H54 (cell line): ENCODE results near the gene TSPO.
A peak's percentile ranks its signal among the peaks of the same experiment; 100 is the strongest.
"Not testable (repeated sequence)": the region's sequence is repeated elsewhere in the genome, so short reads cannot be mapped to it uniquely, and the experiment has no call there.

Experiments used
- DNase-seq: peaks from one replicate; pipeline ENCODE4 v3.0.0; 2011; ENCODE audit warnings: low spot score, mixed read lengths; ENCODE audit not compliant: insufficient read length
- FAIRE-seq: peaks from 3 replicates; lab custom pipeline; 2011; peaks lifted over from hg19 to GRCh38; lab: Jason Lieb, UNC
- POLR2A ChIP-seq: IDR thresholded peaks from 2 replicates; pipeline ENCODE4 v1.6.1; 2011; ENCODE audit warnings: low read depth, mild to moderate bottlenecking, low read length

TSPO gene

DNA sequence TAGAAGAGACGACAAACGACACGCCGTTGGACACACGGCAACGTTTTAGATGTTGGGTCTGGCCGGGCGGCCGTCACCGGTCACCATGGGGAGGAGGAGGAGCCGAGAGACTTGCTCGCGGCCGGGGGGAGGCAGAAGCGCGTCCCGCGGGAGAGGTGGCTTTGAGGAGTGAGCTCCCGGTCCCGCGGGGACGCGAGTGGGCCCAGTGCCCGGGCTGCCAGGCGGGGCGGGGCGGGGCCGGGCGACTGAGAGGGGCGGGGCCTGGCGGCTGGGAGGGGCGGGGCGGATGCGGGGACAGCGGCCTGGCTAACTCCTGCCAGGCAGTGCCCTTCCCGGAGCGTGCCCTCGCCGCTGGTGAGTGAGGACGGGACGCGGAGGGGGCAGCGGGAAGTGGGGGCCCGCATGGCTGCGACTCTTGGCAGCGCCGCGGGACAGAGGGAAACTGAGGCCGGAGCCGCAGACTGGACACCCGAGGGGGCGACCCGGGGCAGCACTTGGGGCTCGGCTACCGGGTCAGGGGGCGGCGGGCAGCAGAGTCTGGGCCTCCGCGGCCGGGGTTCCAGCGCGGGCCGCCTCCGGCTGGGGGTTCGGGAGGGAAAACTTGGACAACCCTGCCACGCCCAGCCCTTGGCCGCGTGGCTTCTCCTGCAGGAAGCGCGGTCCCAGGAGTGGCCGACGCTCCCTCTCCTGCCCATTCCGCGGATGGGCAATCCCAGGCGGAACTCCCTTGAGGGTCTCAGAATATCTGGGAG, at the start of gene TSPO:
Gene TSPO, plus strand, starts transcription at position 309 of the 752 bp plus-strand sequence. CDS start 7,680 bp downstream, outside the sequence.
- peak; percentile 73 for TF ChIP-seq POLR2A
- FAIRE-seq (no peak), DNase-seq (peak; percentile 54)

GRCh38 chr22:43104056-43104625, 47.2 kb upstream of the TSPO start:
- not testable (repeated sequence) for FAIRE-seq, DNase-seq

GRCh38 chr22:43104950-43105349, 46.4 kb upstream of the TSPO start:
- DNase-seq, FAIRE-seq: not testable (repeated sequence)

DNA sequence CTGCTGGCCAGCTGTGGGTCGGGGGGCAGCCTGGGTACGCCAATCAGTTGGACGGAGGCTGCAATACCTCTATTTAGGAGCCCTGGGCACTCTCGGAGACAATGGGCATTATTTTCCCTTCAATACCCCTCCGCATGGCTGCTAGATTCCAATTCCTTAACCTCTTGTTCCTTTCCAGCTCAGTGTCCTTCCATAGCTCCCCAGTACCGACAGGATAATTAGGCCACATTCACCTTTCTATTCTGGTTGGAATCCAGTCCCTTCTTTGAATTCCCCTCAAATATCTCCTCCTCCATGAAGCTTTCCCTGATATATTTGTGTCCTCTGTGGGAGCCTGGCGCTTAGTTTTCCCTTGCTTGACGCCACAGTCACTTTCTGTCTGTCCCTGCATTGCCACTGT, 45.1 kb upstream of the TSPO start:
- TF ChIP-seq POLR2A, result no peak
- DNase-seq, result no peak

DNA sequence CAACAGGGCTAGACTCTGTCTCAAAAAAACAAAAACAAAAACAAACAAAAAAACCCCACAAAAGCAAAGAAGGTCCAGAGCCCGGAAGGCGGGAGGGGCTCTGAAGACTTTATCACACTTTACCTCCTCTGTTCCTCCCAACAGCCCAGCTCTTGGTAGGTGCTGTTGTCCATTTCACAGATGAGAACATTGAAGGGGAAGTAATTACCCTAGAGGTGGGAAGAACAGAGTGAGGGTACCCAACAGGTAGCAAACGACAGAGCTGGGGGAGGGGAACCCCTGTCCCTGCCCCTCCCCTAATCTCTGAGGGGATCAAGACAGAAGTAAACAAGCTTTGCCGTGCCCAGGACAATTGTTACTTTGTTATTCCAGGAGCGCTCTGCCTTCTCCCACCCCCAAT, 41.8 kb upstream of the TSPO start:
- no peak for TF ChIP-seq POLR2A
- DNase-seq (no peak), FAIRE-seq (no peak)

More for the DNA sequence above, 45.1 kb upstream of the TSPO start:
- FAIRE-seq, result no peak

DNA sequence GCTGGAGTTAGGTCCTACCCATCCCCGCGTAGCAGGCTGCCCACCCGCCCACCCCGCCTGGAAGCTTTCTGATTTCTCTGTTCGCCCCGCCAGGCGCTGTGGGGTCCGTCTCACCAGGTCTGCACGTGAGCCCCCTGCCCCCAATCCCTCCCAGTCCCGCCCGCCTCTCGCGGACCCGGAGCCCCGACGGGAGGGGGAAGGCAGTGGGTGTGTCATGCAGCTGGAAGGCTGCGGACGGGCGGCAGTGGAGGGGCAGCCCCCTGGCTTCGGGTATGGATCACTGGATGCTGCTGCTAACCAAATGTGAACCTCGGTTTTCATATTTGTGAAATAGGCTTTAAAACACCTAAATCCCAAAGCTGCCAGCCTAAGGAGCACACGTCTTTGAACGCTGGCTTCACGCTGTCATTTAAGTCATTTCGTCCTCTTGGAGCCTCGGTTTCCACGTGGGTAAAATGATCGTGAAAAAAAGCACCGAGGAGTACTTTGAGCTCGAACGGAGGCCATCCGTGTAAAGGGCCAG, 41.4 kb upstream of the TSPO start:
- DNase-seq, result no peak
- no peak for FAIRE-seq
- no peak for TF ChIP-seq POLR2A

DNA sequence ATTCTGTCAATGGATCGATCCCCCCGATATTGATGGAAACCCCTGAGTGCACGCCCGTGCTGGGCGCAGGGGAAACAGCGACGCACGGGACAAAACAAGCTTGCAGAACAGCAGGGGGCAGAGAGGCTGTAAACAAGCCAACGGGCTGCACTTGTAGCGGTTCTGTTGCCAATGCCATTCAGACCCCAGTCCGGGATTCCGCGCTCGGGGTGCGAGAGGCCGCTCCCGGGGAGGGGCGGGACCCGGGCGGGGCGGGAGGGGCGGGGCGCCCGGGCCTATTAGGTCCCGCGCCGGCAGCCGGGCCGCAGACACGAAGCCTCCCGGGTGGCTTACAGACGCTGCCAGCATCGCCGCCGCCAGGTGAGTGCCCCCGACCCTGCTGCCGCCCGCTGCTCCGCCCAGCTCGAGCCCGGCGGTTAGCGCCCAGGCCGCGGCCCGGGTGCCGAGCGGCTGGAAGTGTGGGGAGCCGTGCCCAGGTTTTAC, 40.9 kb upstream of the TSPO start, which contains the start of gene BIK:
Gene BIK, plus strand, starts transcription at position 307 of the 483 bp plus-strand sequence. CDS start 13,273 bp downstream, outside the sequence.
- no peak for TF ChIP-seq POLR2A
- DNase-seq, result no peak
- FAIRE-seq, result no peak

DNA sequence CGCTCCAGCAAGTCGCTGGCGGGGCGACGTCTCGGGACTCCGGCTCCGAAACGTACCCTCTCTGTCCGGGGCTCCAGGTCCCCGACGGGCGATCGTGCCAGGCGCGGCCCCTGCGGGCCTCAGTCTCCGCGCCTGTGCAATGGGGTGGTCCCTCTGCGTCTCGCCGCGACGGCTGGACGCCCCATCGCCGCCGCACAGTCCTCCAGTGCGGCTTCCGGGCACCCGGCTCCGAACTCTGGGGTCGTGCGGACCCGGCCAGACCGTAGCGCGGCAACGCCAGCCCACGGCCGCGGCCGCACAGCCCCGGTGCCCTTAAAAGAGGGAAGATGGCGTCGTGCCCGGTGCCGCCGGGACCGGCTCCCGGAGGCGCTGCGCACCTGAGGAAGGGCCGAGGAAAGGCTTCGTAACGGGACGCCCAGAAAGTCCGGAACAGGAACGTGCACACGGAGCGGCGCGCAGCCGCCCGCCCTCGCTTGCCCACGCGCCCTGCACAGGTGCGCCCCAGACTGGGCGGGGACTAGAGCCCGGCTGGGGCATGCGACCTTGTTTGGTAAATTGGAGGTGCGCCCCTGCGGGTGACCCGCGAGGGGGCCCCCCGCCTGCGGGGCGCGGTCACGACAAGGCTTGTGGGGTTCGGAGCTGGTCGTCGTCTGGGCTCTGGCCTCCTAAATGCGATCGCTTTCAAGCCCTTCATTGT, 40.3 kb upstream of the TSPO start:
- no peak for TF ChIP-seq POLR2A
- DNase-seq (no peak), FAIRE-seq (no peak)

GRCh38 chr22:43113526-43114251, 37.7 kb upstream of the TSPO start:
- DNase-seq (no peak), FAIRE-seq (no peak)
- no peak for TF ChIP-seq POLR2A

- no peak for DNase-seq
- TF ChIP-seq POLR2A, result no peak
- no peak for FAIRE-seq
These were observed 36.4 kb upstream of the TSPO start for GRCh38 chr22:43114958-43115357.

GRCh38 chr22:43116932-43117331, 34.4 kb upstream of the TSPO start:
- DNase-seq, result no peak
- TF ChIP-seq POLR2A, result no peak
- FAIRE-seq, result no peak

DNA sequence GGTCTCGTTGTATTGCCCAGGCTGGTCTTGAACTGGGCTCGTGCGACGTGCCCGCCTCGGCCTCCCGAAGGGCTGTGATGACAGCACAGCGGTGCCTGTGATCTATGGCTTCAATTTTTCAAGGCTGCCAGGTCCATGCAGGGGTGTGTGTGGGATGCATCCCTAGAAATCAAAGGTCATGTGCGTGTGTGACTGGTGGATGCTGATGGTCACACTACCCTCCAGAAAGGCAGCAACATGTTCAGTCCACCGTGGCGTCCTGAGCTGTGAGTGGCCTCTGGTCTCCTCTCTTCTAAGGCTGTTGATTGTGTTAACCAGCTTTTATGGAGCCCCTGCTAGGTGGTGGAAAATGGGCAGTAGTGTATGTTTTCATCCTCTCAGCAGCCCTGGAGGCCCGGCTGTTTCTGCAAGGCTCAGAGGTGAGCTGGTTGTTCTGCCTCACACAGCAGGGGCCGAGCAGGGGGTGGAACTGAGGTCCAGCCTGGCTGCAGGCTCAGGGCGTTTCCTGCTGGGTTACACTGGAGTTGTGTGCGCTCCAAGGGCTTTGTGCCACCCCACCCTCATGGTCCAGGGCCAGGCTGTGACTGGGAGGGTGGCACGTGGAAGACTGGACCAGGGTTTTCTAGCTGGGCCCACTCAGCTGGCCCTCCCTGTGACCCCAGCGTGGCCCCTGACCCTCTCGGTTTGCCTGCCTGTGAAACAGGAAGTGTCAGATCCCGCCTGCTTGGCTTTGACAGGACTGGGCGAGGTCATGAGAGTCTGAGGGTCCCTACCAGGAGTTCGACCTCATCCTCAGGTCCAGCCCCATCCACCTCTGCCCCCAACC, 33.1 kb upstream of the TSPO start:
- no peak for FAIRE-seq

More for the DNA sequence above, 33.1 kb upstream of the TSPO start:
- no peak for DNase-seq
- TF ChIP-seq POLR2A, result no peak
